ENCODE results near the gene RAB6A.
"Not testable (repeated sequence)": the region's sequence is repeated elsewhere in the genome, so short reads cannot be mapped to it uniquely, and the experiment has no call there.

RAB6A gene

DNA sequence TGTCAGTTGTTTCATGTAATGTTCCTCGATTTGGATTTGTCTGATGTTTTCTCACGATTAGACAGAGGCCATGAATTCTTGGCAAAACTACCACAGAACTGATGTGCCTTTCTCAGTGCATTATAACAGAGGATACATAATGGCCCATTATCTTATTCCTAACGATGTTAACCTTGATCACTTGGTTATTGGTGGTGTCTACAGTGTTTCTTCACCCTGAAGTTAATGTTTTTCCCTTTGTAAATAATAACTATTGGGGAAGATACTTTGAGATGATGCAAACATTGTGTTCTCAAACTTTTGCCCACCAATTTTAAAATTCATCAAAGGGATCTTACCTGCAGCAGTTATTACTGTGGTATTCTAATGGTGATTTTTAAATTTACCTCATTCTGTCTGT, 13.1 kb downstream of the RAB6A start:
- H3K4me1 ChIP-seq (ENCODE audit: control insufficient read depth, insufficient read depth, low read length) = peaks cover 12% of the 10 kb centered on the region
- no peaks in the 10 kb centered on the region for H3K9me3 ChIP-seq (replicated peaks; ENCODE audit: low read length)
- no peaks in the 10 kb centered on the region for H3K36me3 ChIP-seq (ENCODE audit: insufficient read depth, low read length)
- no peak overlapping the region for H3K4me2 ChIP-seq (ENCODE audit: low read length)
- H3K9ac ChIP-seq (ENCODE audit: low read depth, low read length) = no peak overlapping the region
- no peak overlapping the region for H3K4me3 ChIP-seq (ENCODE audit: low read length)
- no peaks in the 10 kb centered on the region for H3K27me3 ChIP-seq (ENCODE audit: control insufficient read depth, insufficient read depth, low read length)

DNA sequence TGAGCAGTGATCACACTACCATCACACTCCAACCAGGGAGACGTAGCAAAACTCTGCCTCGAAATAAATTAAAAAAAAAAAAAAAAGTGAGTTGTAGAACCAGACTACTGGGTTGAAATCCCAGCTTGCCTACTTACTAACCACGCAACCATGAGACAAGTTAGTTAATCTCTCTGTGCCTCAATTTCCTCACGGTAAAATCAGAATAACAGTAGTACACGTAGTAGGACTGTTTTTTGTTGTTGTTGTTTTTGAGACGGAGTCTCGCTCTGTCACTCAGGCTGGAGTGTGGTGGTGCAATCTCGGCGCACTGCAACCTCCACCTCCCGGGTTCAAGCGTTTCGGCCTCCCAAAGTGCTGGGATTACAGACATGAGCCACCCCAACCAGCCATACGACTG, 14.2 kb downstream of the RAB6A start:
- Histone ChIP-seq H3K27me3 (ENCODE audit: control insufficient read depth, insufficient read depth, low read length) (no peaks in the 10 kb centered on the region), H3K9ac (ENCODE audit: low read depth, low read length) (no peak overlapping the region), H3K4me2 (ENCODE audit: low read length) (no peak overlapping the region), H3K4me3 (ENCODE audit: low read length) (no peak overlapping the region), H3K9me3 (replicated peaks; ENCODE audit: low read length) (no peaks in the 10 kb centered on the region), H3K4me1 (ENCODE audit: control insufficient read depth, insufficient read depth, low read length) (peaks cover 1% of the 10 kb centered on the region), H3K36me3 (ENCODE audit: insufficient read depth, low read length) (no peaks in the 10 kb centered on the region)

DNA sequence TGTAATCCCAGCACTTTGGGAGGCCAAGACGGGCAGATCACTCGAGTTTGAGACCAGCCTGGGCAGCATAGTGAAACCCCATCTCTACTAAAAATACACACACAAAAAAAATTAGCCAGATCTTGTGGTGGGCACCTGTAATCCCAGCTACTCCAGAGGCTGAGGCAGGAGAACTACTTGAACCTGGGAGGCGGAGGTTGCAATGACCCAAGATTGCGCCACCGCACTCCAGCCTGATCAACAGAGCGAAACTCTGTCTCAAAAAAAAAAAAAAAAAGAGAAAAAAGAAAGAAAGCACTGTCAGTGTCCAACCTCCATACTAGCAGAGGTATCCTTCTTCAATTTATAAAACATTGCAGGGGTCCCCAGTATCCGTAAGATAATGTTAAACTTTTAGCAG, 17.8 kb downstream of the RAB6A start:
- Histone ChIP-seq H3K4me3 (ENCODE audit: low read length) (no peak overlapping the region), H3K27me3 (ENCODE audit: control insufficient read depth, insufficient read depth, low read length) (no peaks in the 10 kb centered on the region), H3K4me1 (ENCODE audit: control insufficient read depth, insufficient read depth, low read length) (no peaks in the 10 kb centered on the region), H3K4me2 (ENCODE audit: low read length) (no peak overlapping the region), H3K9me3 (replicated peaks; ENCODE audit: low read length) (no peaks in the 10 kb centered on the region), H3K36me3 (ENCODE audit: insufficient read depth, low read length) (no peaks in the 10 kb centered on the region), H3K9ac (ENCODE audit: low read depth, low read length) (no peak overlapping the region)

DNA sequence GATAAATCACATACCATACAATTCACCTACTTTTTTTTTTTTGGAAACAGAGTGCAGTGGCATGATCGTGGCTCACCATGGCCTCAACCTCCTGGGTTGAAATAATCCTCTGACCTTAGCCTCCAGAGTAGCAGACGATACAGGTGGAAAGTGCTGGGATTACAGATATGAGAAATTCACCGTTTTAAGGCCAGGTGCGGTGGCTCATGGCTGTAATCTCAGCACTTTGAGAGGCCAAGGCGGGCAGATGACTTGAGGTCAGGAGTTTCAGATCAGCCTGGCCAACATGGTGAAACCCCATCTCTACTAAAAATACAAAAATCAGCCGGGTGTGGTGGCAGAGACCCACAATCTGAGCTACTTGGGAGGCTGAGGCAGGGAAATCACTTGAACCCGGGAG, 24.9 kb downstream of the RAB6A start:
- not testable (repeated sequence) for H3K36me3 ChIP-seq (ENCODE audit: insufficient read depth, low read length); H3K4me2 ChIP-seq (ENCODE audit: low read length); H3K9me3 ChIP-seq (replicated peaks; ENCODE audit: low read length); H3K4me1 ChIP-seq (ENCODE audit: control insufficient read depth, insufficient read depth, low read length); H3K4me3 ChIP-seq (ENCODE audit: low read length); H3K9ac ChIP-seq (ENCODE audit: low read depth, low read length); H3K27me3 ChIP-seq (ENCODE audit: control insufficient read depth, insufficient read depth, low read length)

DNA sequence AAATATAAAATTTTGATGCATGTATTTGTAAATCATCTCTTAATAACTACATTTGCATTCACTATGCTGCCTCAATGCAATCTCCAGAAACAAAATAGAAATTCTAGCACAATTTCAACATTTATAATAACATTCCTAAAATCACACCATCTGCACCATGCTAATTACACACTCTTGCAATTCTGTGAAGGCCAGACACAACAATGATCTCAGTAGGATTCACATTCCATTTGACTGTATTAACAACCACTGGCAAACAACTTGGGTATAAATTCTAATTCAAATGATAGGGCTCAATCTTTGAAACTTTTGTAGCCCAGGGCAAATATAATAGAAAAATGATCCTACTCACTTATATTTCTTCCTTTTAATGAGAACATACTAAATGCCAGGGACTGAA, 25.9 kb downstream of the RAB6A start:
- no peaks in the 10 kb centered on the region for H3K9me3 ChIP-seq (replicated peaks; ENCODE audit: low read length)
- H3K36me3 ChIP-seq (ENCODE audit: insufficient read depth, low read length) = peaks cover 8% of the 10 kb centered on the region
- peaks cover 4% of the 10 kb centered on the region for H3K4me1 ChIP-seq (ENCODE audit: control insufficient read depth, insufficient read depth, low read length)
- no peak overlapping the region for H3K4me3 ChIP-seq (ENCODE audit: low read length)
- H3K9ac ChIP-seq (ENCODE audit: low read depth, low read length) = no peak overlapping the region
- no peaks in the 10 kb centered on the region for H3K27me3 ChIP-seq (ENCODE audit: control insufficient read depth, insufficient read depth, low read length)
- H3K4me2 ChIP-seq (ENCODE audit: low read length) = no peak overlapping the region

DNA sequence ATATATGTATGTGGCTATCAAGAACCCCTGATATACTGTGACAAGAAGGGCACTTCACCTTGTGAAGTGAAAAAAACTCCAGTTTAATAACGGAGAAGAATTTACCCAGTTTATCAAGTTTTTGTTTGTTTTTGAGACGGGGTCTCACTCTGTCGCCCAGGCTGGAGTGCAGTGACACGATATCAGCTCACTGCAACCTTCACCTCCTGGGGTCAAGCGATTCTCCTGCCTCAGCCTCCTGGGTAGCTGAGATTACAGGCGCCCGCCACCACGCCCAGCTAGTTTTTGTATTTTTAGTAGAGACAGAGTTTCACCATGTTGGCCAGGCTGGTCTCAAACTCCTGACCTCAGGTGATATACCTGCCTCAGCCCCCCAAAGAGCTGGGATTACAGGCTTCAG, 26.9 kb downstream of the RAB6A start:
- H3K27me3 ChIP-seq (ENCODE audit: control insufficient read depth, insufficient read depth, low read length); H3K4me3 ChIP-seq (ENCODE audit: low read length); H3K9me3 ChIP-seq (replicated peaks; ENCODE audit: low read length); H3K4me2 ChIP-seq (ENCODE audit: low read length); H3K9ac ChIP-seq (ENCODE audit: low read depth, low read length); H3K4me1 ChIP-seq (ENCODE audit: control insufficient read depth, insufficient read depth, low read length): not testable (repeated sequence)
- H3K36me3 ChIP-seq (ENCODE audit: insufficient read depth, low read length) = peaks cover 13% of the 10 kb centered on the region

DNA sequence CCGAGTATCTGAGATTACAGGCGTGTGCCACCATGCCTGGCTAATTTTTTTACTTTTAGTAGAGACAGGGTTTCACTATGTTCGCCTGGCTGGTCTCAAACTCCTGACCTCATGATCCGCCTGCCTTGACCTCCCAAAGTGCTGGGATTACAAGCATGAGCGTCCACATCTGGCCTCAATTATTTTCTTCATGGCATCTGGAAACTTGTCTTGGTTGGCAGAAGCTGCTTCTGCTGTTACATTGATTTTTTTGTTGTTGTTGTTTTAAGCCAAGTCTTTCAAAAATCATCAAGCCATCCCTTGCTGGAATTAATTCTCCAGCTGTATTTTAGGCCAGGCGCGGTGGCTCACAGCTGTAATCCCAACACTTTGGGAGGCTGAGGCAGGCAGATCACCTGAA, 27.9 kb downstream of the RAB6A start:
- not testable (repeated sequence) for H3K9me3 ChIP-seq (replicated peaks; ENCODE audit: low read length); H3K4me1 ChIP-seq (ENCODE audit: control insufficient read depth, insufficient read depth, low read length); H3K9ac ChIP-seq (ENCODE audit: low read depth, low read length); H3K4me3 ChIP-seq (ENCODE audit: low read length); H3K27me3 ChIP-seq (ENCODE audit: control insufficient read depth, insufficient read depth, low read length); H3K4me2 ChIP-seq (ENCODE audit: low read length)
- H3K36me3 ChIP-seq (ENCODE audit: insufficient read depth, low read length) = peaks cover 15% of the 10 kb centered on the region

DNA sequence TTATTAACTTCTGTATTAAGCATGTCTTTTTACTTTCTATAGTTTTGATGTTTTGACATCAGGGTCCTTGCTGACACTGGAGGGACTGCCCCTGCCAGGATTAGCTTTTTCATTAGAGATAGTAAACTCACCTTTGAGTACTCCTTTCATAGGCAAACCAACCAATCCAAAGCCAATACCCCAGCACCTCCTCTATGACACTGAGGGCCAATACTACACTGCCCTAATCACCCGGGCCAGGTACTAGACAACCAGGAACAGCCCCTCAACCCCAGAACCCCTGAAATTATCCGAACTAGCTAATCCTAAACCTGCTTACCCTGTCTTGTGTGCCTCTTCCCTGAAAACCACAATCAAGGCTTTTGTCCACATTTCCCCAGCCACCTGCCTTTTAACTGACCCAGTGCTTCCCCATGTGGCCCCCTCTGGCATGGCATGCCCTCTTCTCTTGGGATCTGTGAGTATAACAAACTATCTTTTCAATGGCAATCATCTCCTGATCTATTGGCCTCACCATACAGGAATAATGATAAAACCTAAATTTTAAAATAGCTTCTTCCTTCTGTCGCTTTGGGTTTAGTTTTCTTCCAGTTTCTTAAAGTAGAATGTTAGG, 31.2 kb downstream of the RAB6A start:
- Histone ChIP-seq H3K4me3 (ENCODE audit: low read length) (no peak overlapping the region), H3K9me3 (replicated peaks; ENCODE audit: low read length) (no peaks in the 10 kb centered on the region), H3K9ac (ENCODE audit: low read depth, low read length) (no peak overlapping the region), H3K4me2 (ENCODE audit: low read length) (no peak overlapping the region), H3K27me3 (ENCODE audit: control insufficient read depth, insufficient read depth, low read length) (no peaks in the 10 kb centered on the region), H3K36me3 (ENCODE audit: insufficient read depth, low read length) (peaks cover 18% of the 10 kb centered on the region), H3K4me1 (ENCODE audit: control insufficient read depth, insufficient read depth, low read length) (no peaks in the 10 kb centered on the region)

DNA sequence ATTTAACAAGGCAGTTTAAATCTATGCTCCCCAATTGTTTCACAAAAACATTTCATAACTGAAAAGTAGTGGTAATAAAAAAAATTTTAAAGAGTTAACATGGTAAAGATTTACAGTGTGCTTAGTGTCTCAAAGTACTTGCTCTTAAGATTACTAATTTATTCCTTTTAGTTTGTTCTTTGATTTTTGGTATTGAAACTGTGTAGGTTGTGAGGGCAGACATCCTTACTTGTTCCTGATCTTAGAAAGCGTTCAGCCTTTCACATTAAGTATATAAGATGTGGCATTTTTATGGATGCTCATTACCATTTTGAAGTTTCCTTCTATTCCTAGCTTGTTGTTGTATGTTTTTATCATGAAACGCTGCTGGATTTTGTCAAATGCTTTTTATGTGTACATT, 32.9 kb downstream of the RAB6A start:
- H3K4me1 ChIP-seq (ENCODE audit: control insufficient read depth, insufficient read depth, low read length) = no peaks in the 10 kb centered on the region

DNA sequence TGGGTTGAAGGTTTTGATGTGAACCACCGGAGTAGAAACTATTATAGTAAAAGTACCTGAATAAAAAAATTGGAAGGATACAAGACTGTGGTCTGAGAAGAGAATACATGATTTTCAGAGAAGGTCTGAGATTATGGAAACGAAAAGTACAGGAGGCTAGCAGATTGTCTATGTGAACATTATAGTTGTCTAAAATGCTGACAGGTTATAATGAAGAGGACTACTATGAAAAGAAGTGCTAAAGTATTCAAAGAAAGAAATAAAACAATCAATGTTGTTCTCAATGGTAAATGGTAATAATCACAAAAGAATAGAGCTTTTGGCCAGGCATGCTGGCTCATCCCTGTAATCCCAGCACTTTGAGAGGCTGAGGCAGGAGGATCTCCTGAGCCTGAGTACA, 34.0 kb downstream of the RAB6A start:
- Histone ChIP-seq H3K4me1 (ENCODE audit: control insufficient read depth, insufficient read depth, low read length) (no peaks in the 10 kb centered on the region), H3K9ac (ENCODE audit: low read depth, low read length) (no peak overlapping the region), H3K4me2 (ENCODE audit: low read length) (no peak overlapping the region), H3K4me3 (ENCODE audit: low read length) (no peak overlapping the region), H3K9me3 (replicated peaks; ENCODE audit: low read length) (no peaks in the 10 kb centered on the region), H3K36me3 (ENCODE audit: insufficient read depth, low read length) (peaks cover 18% of the 10 kb centered on the region), H3K27me3 (ENCODE audit: control insufficient read depth, insufficient read depth, low read length) (no peaks in the 10 kb centered on the region)

More for the DNA sequence above, 32.9 kb downstream of the RAB6A start:
- Histone ChIP-seq H3K4me2 (ENCODE audit: low read length) (no peak overlapping the region), H3K27me3 (ENCODE audit: control insufficient read depth, insufficient read depth, low read length) (no peaks in the 10 kb centered on the region), H3K9ac (ENCODE audit: low read depth, low read length) (no peak overlapping the region), H3K36me3 (ENCODE audit: insufficient read depth, low read length) (peaks cover 18% of the 10 kb centered on the region), H3K4me3 (ENCODE audit: low read length) (no peak overlapping the region), H3K9me3 (replicated peaks; ENCODE audit: low read length) (no peaks in the 10 kb centered on the region)

DNA sequence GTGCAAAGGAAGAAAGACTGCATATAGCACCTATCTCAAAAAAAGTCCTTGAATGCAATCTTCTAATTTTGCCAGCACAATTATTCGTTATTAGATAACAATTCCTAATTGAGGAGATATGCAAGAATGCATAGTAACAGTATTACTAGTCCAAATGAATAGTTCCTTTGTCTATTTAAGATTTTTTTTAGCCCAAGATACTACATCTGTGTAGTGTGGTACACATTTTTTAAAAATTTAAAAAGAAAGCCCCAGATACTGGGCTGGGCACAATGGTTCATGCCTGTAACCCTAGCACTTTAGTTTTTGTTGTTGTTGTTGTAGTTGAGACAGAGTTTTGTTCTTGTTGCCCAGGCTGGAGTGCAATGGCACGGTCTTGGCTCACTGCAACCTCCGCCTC, 43.7 kb downstream of the RAB6A start:
- peaks cover 38% of the 10 kb centered on the region for H3K36me3 ChIP-seq (ENCODE audit: insufficient read depth, low read length)
- H3K9ac ChIP-seq (ENCODE audit: low read depth, low read length) = no peak overlapping the region
- no peaks in the 10 kb centered on the region for H3K4me1 ChIP-seq (ENCODE audit: control insufficient read depth, insufficient read depth, low read length)
- H3K4me3 ChIP-seq (ENCODE audit: low read length) = no peak overlapping the region
- H3K27me3 ChIP-seq (ENCODE audit: control insufficient read depth, insufficient read depth, low read length) = no peaks in the 10 kb centered on the region
- H3K9me3 ChIP-seq (replicated peaks; ENCODE audit: low read length) = no peaks in the 10 kb centered on the region
- H3K4me2 ChIP-seq (ENCODE audit: low read length) = no peak overlapping the region

DNA sequence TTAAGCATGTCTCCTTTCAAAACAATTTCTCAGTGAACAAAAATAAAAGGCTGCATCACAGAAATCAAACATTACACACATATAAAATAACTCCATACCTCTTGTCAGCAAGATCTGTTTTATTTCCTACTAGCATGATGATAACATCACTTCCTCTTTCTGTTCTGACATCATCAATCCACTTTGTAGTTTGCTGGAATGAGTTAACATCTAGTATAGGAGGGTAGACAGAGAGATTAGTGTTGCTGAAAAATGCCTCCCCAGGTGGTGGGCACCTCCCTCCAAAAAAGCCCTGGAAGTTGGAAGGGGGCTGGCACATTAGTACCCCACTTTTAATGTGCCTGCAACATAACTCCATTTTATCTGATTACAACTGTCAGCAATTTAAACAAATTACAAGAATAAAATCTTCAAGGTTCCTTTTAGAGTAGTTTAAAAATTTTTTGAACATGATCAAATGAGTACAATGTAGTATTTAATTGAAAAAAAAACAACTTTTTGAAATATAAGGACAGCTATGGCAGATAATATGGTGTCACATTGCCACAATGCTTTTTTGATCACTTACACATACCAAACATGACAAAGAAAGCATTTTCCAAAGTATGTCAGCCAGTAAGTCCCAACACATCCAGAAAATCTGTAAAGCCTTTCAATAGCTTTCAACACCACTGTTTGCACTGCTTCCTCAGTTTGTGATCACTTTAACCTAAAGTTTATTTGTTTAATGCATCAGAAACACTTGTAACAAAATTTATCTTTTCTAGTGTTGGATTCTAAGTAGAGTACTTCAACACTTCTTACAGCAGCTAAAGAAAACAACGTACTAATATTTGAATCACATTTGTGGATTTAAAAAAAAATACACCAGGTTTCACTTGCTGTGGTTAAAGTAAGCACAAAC, 44.5 kb downstream of the RAB6A start:
- Histone ChIP-seq H3K9ac (ENCODE audit: low read depth, low read length) (no peak overlapping the region), H3K9me3 (replicated peaks; ENCODE audit: low read length) (no peaks in the 10 kb centered on the region), H3K4me1 (ENCODE audit: control insufficient read depth, insufficient read depth, low read length) (no peaks in the 10 kb centered on the region), H3K36me3 (ENCODE audit: insufficient read depth, low read length) (peaks cover 43% of the 10 kb centered on the region), H3K27me3 (ENCODE audit: control insufficient read depth, insufficient read depth, low read length) (no peaks in the 10 kb centered on the region), H3K4me3 (ENCODE audit: low read length) (no peak overlapping the region), H3K4me2 (ENCODE audit: low read length) (no peak overlapping the region)
